ENCODE results near the gene POLR3G. TPM values are rescaled to one million over a fixed set of nuclear protein-coding genes. Genes with fewer than 3 reads are reported as not detected.

Gene POLR3G
- total RNA-seq = 20.0 and 40.8 TPM in 2 replicates

DNA sequence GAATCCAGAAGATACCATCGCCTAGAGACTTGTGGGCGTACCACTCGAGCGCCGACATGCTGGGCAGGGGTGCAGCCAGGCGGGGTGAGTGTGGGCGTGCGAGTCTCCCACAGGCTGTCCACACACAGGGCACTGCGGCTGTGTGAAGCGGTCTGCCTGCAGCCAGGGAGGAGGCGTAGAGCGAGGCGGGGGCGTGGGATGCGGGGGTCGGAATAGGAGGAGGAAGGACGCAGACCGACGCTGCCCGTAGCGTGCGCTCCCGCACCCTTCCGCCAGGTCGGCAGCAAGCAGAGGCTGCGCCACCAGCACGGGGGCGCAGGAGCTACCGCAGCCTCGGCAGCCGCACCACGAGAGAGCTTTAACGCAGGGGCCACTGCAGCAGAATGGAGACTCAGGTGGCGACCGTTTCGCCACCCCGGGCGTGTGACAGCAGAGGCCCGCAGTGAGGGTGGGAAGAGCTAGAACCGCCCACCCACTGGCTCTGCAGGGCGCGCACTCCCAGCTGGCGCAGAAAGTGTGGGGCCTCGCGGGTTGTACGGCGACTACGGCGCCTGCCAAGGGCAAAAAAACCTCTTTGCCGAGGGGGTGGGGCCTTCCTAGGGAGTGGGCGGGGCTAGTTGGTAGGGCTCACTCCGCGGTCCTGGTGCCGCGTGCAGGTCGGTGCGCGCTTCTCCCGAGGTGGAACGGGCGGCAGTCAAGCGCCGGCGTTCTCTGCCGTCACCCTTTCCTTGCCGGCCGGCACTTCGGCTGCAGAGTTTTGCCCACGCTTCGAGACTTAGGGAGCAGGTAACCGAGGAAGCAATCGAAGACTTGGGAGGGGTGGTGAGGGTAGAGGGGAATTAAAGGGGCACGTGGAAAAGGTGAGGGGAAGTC lies at the start of gene POLR3G, which contains the start of gene MBLAC2:
TSS of gene POLR3G (plus strand) at position 630 of the 873 bp plus-strand sequence. CDS start 10,704 bp downstream, outside the sequence.
TSS of gene MBLAC2 (minus strand) at position 537 of the 873 bp plus-strand sequence. CDS start at position 58, 479 bp downstream.

DNA sequence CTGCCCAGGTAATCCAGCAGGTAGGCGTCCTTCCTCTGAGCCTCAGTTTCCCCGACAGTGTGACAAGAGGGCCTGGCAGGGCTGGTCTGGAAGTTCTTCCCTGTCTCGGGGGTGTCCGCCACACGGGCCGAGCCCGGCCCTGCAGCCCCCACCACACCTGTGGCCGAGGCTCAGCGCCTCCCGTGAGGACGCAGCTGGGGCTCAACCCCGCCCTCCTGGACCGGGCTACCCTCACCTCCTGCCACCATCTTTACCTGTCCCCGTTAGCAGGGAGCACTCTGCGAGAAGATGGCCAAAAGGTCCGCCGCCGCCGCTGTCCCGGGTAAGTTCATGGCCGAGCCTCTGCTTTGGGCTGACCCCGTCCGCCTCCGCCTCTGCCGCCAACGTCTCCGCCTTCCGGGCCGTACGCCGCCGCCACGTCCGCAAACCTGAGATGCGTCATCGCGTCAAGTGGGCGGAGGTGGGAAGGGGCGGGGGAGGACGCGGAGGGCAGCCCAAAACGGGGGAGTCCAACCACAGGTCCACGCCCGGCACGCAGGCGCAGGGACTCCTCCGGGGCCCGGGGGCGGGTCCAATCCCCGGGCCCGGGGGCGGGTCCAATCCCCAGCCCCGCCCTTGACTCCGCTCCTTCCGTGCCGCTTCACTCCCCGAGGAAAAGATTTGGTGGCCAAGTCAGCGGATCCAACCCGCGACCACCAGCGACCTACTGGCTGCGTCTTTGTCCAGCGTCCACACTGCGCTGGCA lies 54.7 kb downstream of the POLR3G start, which contains the start of gene LYSMD3:
TSS of gene LYSMD3 (minus strand) at position 391 of the 745 bp plus-strand sequence. CDS start 4,295 bp downstream, outside the sequence.

GRCh38 chr5:90558344-90559192 lies 83.9 kb downstream of the POLR3G start, which contains the start of gene ADGRV1:
ADGRV1 (plus strand) TSS chr5:90558797; CDS start chr5:90558896, 99 bp downstream.

Other genes starting within 250 kb of the POLR3G start
- gene CETN3, start 65.1 kb upstream of the POLR3G start, total RNA-seq = 19.9 and 21.2 TPM in 2 replicates
- gene MBLAC2, start 93 bp upstream of the POLR3G start, total RNA-seq = 4.6 TPM in 2 replicates
- 24.6 and 31.5 TPM in 2 replicates for gene LYSMD3, start 54.7 kb downstream of the POLR3G start, total RNA-seq
- gene ADGRV1, start 83.9 kb downstream of the POLR3G start, total RNA-seq = 0.25 and 0.33 TPM in 2 replicates